ENCODE results near the gene ZFP36L1.
"Not testable (repeated sequence)": the region's sequence is repeated elsewhere in the genome, so short reads cannot be mapped to it uniquely, and the experiment has no call there.

The ZFP36L1 gene

DNA sequence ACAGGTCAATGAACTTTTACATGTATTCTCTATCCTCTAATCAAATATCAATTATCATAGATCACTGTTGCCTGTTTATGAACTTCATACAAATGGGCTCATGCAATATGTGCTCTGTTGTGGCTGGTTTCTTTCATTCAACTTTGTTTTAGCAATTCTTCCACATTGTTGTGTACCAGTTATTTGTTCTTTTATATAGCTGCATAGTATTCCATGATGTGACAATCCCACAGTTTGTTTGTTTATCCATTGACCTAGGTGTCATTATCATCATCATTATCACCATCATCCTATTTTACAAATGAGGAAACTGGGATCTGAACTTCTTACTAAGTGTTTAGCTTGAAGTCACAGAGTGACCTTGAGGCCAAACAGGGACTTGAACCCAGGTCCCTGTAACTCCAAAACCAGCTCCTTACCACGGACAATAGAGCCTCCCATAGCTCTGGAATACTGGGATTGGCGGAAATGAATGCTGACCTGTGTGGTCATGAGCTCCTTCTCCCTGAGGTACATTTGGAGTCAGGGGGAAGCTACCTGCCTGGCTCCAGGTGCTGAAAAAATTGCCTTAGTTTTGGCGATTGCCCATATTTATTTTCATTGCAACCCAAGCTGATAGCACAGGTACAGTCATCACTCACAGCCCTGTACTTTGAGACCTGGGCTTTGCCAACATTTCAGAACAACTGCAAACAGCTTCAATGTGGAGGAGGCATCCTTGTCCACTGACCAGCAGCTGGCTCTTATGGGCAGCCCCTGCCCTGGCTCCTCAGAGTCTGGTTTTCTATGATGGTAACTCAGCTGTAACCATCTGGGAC, 9.2 kb downstream of the ZFP36L1 start:
- DNase-seq: no peak

DNA sequence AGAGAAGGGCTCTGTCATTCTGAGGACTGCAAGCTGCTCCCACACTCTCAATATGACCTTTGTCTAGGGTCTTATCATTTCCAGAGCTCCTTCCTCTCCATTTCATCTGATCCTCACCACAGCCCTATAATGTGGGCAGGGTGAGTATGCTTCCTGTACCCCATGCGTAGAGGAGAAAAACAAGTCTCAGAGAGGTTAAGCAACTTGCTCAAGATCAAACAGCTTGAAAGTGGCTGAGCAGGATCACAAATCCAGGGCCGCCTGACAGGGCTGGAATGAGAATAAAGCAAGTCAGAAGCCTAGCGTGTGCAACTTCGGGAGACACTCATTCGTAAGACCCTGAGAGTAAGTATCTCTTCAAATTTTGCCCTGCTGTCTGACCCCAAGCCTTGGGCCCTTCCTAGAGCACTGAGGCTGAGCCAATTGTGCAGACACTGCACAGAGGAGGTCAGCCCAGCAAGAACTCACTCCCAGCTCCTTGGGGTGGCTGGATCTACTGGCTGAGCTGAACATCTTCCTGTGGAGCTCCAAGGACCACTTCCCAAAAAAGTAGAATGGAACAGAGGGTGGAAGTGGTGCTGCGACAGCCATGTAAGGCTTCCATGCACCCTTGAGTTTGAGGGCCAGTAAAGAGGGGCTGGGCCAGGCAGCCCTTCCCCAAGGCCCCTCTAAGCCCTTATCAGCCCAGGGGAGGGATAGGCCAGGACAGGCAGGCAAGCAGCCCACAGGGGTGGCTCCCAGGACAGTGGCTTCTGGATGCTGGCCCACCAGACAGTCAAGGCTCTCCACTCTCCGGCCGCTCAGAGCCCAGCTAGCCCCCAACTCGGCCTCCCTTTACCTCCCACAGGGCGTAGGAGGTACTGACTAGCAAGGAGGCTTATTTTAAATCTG, 10.5 kb downstream of the ZFP36L1 start:
- peak; percentile 76 for DNase-seq

GRCh38 chr14:68781161-68782021, 11.5 kb downstream of the ZFP36L1 start:
- peak; percentile 84 for DNase-seq

- DNase-seq: peak; percentile 47
These were observed 12.3 kb downstream of the ZFP36L1 start for GRCh38 chr14:68780358-68781160.

DNA sequence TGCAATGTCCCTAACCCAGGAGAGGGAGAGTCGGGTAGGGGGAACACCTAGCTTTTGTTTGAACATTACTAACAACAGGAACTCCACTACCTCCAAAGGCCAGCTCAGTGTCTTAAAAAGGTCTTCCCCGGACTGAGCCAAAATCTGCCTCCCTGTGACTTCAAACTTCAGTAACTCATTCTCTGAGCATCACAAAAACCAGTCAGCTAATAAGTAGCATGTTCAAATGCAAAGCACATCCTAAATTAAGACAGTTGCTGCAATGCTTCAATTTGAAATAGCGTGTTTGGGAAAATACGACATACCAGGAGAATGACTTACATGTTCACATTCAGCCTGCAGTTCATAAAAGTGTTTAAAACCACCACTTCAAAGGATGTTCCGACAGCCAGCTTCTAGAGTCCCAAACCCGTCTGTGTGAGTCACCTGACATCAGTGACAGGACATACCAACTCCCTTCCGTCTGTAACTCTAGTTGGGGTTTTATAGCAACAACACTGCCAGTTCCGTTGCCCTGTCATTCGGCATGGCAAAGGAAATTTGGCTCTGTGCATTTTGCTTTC, 13.0 kb downstream of the ZFP36L1 start:
- peak; percentile 79 for DNase-seq

GRCh38 chr14:68777644-68778043, 15.2 kb downstream of the ZFP36L1 start:
- DNase-seq: no peak

- DNase-seq: no peak
These were observed 17.2 kb downstream of the ZFP36L1 start for GRCh38 chr14:68775614-68776126.

- no peak for DNase-seq
These were observed 17.9 kb downstream of the ZFP36L1 start for GRCh38 chr14:68774771-68775613.

GRCh38 chr14:68772761-68773381, 20.0 kb downstream of the ZFP36L1 start:
- DNase-seq: no peak

GRCh38 chr14:68771631-68772030, 21.2 kb downstream of the ZFP36L1 start:
- peak; percentile 28 for DNase-seq

DNA sequence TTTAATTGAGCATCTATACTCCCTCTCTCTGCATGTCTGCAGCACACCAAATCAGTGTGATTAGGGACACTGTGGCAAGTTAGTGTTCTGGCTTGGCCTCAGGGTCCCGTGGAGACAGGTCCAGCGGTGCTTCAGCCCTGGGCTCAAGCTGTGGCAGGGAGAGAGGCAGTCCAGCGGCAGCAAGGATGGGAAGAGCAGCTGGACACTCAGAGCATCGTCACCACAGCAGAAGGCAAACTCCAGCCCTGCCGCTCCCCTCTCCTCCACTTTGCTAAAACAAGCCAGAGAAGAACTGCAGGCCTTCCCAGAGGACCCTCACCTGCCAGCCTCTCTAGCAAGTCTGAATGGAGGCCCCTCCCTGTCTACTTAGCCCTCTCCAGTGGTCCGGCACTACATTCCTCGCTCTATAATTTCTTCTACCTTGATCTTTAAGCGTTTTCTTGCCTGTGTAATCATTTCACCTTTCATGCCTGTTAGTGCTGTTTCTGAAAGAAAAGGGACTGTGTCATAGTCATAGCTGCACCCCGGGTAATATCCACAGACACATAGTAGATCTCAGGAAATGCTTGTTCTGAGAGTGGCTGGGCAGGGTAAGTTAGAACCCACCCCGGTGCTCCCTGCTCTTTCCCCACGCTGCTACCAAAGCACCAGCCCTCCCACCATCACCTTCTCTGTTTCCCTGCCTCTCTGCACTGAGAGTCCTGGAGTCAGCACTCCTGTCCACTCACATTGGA, 22.1 kb downstream of the ZFP36L1 start:
- DNase-seq: no peak

DNA sequence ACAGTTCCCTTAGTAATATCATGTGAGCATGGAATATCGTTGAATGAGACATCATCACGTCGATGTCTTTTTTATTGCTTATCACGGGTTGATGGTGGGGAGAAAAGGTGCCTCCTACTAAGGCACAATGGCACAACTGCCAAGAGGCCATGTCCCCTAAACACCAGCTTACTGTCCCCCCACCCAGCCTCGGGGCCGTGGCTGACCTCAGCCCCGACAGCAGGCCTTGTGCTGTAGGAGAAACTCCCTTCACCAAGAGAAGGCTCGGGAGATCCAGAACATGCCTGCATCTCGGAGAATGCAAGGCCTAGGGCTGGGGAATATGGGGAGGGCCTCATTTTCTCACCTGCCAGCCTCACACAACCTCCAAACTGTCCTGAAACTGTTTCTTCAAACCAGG, 22.8 kb downstream of the ZFP36L1 start:
- DNase-seq: no peak

- no peak for DNase-seq
These were observed 24.6 kb downstream of the ZFP36L1 start for GRCh38 chr14:68768316-68768715.

GRCh38 chr14:68767248-68767645, 25.6 kb downstream of the ZFP36L1 start:
- no peak for DNase-seq

DNA sequence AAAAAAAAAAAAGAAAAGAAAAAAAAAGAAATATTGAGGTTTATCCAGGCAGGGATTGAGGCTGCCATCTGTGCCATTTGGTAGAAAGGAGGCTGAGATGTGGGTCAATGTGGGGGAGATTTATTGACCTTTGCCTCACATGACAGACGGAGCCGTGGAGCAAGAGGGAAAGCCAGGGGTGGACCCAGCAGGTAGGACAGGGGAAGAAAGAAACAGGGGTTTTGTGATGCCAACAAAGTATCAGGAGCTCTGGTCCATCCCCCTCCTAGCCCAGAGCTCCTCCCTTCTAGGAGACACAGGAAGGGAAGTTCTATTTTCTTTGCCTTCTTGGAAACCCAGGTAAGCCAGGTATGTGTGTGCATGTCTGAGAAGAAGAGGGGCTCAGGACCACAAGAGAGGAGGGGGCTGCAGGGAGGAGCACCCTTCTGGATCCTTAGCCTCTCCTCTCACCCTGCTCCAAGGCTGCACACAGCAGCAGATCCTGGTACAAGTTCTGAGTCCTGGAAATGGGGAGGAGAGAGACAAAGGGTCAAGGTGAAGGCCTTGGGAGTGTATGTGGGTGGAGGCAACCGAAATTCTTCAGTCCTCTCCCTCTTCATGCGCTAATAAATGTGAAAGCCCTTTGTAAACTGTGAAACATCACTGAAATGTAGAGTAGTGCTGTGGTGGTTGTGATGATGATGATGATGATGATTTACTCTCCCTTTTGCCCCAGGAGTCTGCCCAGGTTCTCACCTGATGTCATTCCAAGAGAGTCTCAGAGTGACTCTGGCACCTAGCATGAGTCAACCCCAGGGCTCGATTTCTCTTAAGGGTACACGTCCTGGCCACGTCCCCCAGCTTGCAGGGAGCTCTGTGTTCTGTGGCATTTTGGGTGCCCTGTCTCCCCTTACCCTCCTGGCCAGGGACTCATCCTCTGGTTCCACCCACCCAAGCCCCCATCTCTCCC, 26.3 kb downstream of the ZFP36L1 start:
- no peak for DNase-seq

- not testable (repeated sequence) for DNase-seq
These were observed 29.0 kb downstream of the ZFP36L1 start for GRCh38 chr14:68763843-68764242.

DNA sequence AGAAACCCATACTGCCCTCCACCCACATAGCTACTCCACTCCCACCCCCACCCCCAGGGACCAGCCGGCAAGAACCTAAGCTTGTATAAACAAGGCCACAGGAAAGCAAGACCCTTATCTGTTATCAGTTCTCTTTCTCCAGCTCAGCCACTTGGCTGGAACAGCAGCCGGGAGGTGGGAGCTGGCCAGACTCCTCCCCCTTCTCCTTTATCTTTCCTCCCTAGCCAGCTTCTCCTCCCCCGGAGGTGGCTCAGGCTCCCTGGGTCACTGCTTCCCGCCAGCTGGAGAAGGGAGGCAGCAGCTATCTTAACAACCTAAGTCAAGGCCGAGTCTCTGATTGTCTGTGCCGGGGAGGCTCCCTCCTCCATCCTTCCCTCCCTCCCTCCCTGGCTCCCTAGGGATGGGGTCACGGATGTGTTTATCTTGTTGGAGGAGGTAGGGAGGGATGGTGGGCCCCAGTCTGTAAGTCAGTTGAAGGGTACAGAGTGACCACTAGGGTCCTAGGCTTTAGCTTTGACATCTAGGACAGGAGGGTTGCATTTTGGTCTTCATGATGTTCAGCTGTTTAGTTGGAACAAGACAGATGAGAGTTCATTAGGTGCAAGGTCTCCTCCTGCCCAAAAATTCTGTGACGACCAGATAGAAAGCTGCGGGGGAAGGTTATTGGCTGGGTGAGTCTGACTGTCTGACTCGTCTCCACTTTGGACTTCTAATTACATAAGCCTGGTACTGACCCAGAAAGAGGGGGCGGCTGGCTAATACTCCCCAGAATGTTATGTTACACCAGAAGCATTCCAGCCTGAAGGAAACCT, 29.7 kb downstream of the ZFP36L1 start:
- DNase-seq: no peak

Measured in CD4-positive, alpha-beta T cell treated with Interleukin-21 for 1 hour (primary cell).